Activated gamma-delta T cell treated with Interleukin-2 at 50 U/mL for 16 hours (primary cell): Measurements from ENCODE around the gene CCL24.
"Not testable (repeated sequence)": the region's sequence is repeated elsewhere in the genome, so short reads cannot be mapped to it uniquely, and the experiment has no call there.

ENCODE experiments used
- DNase-seq: peaks from one replicate; pipeline ENCODE4 v3.0.0-alpha.2; 2020

Gene CCL24, protein sequence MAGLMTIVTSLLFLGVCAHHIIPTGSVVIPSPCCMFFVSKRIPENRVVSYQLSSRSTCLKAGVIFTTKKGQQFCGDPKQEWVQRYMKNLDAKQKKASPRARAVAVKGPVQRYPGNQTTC

GRCh38 chr7:75813781-75814236, at the start of gene CCL24:
Gene CCL24 (minus strand): TSS chr7:75813806. CDS start chr7:75813715, 91 bp downstream.
- no peak for DNase-seq

- no peak for DNase-seq
Measured at GRCh38 chr7:75861636-75862035, 48.0 kb upstream of the CCL24 start.

GRCh38 chr7:75858410-75858809, 44.8 kb upstream of the CCL24 start:
- no peak for DNase-seq

- no peak for DNase-seq
Measured at GRCh38 chr7:75856536-75856935, 42.9 kb upstream of the CCL24 start.

GRCh38 chr7:75854813-75855345, 41.3 kb upstream of the CCL24 start:
- not testable (repeated sequence) for DNase-seq

- DNase-seq: no peak
Measured at GRCh38 chr7:75854233-75854632, 40.6 kb upstream of the CCL24 start.

- no peak for DNase-seq
Measured at GRCh38 chr7:75850235-75850634, 36.6 kb upstream of the CCL24 start.

DNA sequence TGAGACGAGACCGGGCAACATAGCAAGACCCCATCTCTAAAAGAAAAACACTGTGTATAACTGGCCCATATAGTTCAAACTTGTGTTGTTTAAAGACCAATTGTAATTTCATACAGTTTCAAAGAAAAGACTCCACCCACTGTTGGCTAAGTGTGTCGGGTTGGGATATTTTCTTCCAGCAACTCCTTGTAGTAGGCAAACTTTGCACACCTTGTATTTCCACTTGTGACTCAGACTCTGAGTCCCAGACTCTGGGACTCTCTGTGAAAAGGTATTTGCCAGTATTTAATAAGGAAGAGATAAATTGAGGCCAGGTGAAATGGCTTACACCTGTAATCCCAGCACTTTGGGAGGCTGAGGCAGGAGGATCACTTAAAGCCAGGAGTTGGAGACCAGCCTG, 36.0 kb upstream of the CCL24 start:
- DNase-seq: no peak

DNA sequence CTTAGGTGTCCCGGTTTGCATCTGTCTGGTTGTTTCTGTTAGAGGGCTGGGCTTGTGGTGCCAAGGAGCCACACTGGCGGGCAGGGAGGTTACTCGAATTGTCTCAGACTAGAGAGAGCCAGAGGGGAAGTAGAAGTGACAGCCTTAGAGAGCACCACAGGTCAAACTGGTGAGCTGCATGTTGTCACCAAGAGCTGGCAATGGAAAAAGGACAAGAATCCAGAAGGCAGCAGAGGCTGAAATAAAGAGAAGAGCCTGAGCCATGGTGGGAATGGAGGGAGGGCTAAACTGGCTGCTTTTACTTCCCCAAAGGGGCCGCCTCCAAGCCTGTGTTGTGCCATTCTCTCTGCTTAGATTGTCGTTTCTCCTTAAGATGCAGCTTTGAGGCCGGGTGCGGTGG, 34.1 kb upstream of the CCL24 start:
- no peak for DNase-seq

GRCh38 chr7:75845132-75845531, 31.5 kb upstream of the CCL24 start:
- not testable (repeated sequence) for DNase-seq

- no peak for DNase-seq
Measured at GRCh38 chr7:75844158-75844557, 30.6 kb upstream of the CCL24 start.

- no peak for DNase-seq
Measured at GRCh38 chr7:75843613-75844116, 30.1 kb upstream of the CCL24 start.

DNA sequence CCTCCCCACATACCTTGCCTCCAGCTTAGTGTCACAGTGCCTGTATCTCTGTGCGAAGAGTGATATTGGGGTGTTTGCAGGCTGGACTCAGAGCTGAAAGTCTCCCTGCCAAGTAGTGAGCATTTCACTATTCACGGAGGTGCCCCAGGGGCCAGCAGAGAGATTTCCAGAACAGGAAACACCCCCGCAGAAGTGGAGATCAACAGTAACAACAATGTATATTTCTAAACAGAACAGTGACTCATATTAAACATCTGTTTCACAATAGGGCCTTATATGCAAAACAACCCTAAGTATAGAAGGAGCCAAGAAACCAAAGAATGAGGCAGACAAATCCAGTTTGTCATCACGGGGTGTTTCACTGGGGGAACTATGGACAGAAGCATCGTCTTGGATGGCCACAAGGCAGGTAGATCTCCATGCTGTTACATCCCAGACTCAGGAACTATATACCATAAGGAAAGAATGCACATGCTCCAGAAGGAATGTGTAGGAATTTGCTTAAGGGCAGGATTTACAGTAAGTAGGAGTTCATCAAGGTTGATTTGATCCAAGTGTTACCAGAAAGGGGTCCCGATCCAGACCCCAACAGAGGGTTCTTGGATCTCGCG, 29.3 kb upstream of the CCL24 start:
- DNase-seq: no peak

GRCh38 chr7:75840029-75840428, 26.4 kb upstream of the CCL24 start:
- DNase-seq: no peak

DNA sequence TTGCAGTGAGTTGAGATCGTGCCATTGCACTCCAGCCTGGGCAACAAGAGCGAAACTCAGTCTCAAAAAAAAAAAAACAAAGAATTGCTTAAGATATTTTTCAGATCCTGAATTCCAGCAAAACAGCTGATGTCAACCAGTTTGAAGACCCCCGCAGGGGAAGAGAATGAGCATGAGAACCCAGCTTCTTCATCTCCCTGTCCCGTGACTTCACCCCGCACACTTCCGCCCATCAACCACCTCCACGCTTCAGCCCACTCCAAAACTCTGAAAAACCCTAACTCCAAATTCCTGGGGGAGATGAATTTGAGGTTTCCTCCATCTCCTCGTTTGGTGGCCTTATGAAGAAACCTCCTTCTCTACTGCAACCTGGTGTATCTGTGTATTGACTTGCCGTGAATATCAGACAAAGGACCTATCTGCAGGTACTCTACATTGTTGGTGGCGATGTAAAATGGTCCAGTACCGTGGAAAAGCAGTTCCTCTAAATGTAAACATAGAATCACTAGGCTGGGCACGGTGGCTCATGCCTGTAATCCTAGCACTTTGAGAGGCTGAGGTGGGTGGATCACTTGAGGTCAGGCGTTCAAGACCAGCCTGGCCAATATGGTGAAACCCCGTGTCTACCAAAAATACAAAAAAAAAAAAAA, 24.8 kb upstream of the CCL24 start:
- DNase-seq: not testable (repeated sequence)

- DNase-seq: no peak
Measured at GRCh38 chr7:75836798-75837197, 23.2 kb upstream of the CCL24 start.

GRCh38 chr7:75835688-75836285, 22.2 kb upstream of the CCL24 start:
- DNase-seq: no peak

- not testable (repeated sequence) for DNase-seq
Measured at GRCh38 chr7:75833662-75834061, 20.1 kb upstream of the CCL24 start.

DNA sequence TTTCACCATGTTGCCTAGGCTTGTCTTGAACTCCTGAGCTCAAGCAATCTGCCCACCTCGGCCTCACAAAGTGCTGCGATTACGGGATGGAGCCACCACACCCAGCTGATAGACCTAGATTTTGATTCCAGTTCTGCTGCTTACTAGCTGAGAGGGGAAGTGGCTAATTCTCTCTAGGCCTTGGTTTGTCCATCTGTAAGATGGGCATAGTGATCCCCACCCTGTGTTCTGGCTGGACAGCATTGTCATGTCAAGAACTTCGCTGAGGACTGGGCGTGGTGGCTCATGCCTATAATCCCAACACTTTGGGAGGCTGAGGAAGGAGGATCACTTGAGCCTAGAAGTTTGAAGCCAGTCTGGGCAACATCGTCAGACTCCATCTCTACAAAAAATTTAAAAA, 17.4 kb upstream of the CCL24 start:
- no peak for DNase-seq

GRCh38 chr7:75829656-75830055, 16.1 kb upstream of the CCL24 start:
- DNase-seq: not testable (repeated sequence)

- no peak for DNase-seq
Measured at GRCh38 chr7:75823198-75823910, 9.7 kb upstream of the CCL24 start.

DNA sequence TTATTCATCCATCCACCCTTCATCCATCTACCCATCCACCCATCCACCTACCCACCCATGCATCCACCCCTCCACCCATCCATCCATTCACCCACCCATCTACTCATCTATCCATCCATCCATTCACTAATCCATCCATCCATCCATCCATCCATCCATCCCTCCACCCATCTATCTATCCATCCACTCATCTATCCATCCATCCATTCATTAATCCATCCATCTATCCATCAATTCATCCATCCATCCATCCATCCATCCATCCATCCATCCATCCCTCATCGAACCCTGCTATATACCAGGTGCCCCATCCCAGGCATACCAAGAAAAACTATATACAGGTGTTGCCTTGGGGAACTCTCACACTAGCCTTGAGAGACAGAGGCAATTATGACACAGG, 7.1 kb upstream of the CCL24 start:
- no peak for DNase-seq

- DNase-seq: no peak
Measured at GRCh38 chr7:75819711-75820110, 6.1 kb upstream of the CCL24 start.
